A673 (cell line): ENCODE data around the gene MDH2.

ENCODE experiments used
- EZH2 ChIP-seq: fragments of 200-600 bp; sonication (generic); IDR thresholded peaks from 2 replicates; pipeline ENCODE4 v1.6.1; 2017; ENCODE audit warnings: borderline replicate concordance, low read depth, mild to moderate bottlenecking, mixed read lengths, antibody characterized with exemption, low read length; ENCODE audit not compliant: poor library complexity, severe bottlenecking
- TF ChIP-seq, protein P1 (sequence below): fragments of 300-800, 200-600 bp; sonication (generic); conservative IDR thresholded peaks from 2 replicates; pipeline ENCODE4 v1.5.1; 2017; ENCODE audit warnings: low read depth, mild to moderate bottlenecking, antibody characterized with exemption, low read length, moderate library complexity, mixed read lengths

GRCh38 chr7:76066716-76067503, 19.0 kb downstream of the MDH2 start:
- TF ChIP-seq EZH2 = no peak
- TF ChIP-seq, protein P1, sequence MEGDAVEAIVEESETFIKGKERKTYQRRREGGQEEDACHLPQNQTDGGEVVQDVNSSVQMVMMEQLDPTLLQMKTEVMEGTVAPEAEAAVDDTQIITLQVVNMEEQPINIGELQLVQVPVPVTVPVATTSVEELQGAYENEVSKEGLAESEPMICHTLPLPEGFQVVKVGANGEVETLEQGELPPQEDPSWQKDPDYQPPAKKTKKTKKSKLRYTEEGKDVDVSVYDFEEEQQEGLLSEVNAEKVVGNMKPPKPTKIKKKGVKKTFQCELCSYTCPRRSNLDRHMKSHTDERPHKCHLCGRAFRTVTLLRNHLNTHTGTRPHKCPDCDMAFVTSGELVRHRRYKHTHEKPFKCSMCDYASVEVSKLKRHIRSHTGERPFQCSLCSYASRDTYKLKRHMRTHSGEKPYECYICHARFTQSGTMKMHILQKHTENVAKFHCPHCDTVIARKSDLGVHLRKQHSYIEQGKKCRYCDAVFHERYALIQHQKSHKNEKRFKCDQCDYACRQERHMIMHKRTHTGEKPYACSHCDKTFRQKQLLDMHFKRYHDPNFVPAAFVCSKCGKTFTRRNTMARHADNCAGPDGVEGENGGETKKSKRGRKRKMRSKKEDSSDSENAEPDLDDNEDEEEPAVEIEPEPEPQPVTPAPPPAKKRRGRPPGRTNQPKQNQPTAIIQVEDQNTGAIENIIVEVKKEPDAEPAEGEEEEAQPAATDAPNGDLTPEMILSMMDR = no peak
